HepG2 (cell line): ENCODE measurements around the gene KIF6.

Source experiments
- CREM ChIP-seq, 2 experiments: sonication (generic) in 1 of 2; formaldehyde crosslinking in 1 of 2; IDR thresholded peaks; 2 replicates each; pipeline versions ENCODE4 v1.4.0 to v1.6.1; 2016 to 2020; ENCODE audit warnings: antibody characterized with exemption in 1 of 2, mild to moderate bottlenecking in 1 of 2, missing genetic modification reagents in 1 of 2
- RFX5 ChIP-seq: IDR thresholded peaks from 2 replicates; pipeline ENCODE4 v1.6.1; 2011; ENCODE audit warnings: low read depth, low read length, improper control_type of control experiment
- ZNF841 ChIP-seq: sonication (generic); formaldehyde crosslinking; IDR thresholded peaks from 2 replicates; pipeline ENCODE4 v1.8.1; 2023; ENCODE audit warnings: missing genetic modification reagents, borderline replicate concordance

- TF ChIP-seq CREM (IDR thresholded peaks at IDR 0.05): no peak
- no peak for TF ChIP-seq CREM (CRISPR knock-in tag; IDR thresholded peaks at IDR 0.05)
- TF ChIP-seq RFX5: no peak
- no peak for TF ChIP-seq ZNF841 (CRISPR knock-in tag)
Measured at GRCh38 chr6:39476670-39477069, 248.5 kb downstream of the KIF6 start.
